IPS-18a (cell line): Measurements from ENCODE around the gene TCEAL5.
"Not testable (repeated sequence)": the region's sequence is repeated elsewhere in the genome, so short reads cannot be mapped to it uniquely, and the experiment has no call there.

Experiments used
- H3K27ac ChIP-seq: one replicate; pipeline ENCODE4 v1.5.1; 2013; ENCODE audit warnings: low read length
- H3K27me3 ChIP-seq: one replicate; pipeline ENCODE4 v1.6.1; 2013; ENCODE audit warnings: mild to moderate bottlenecking, low read length; ENCODE audit not compliant: control insufficient read depth, insufficient read depth
- H3K36me3 ChIP-seq: one replicate; pipeline ENCODE4 v1.6.1; 2013; ENCODE audit warnings: low read depth, low read length; ENCODE audit not compliant: control insufficient read depth
- H3K4me1 ChIP-seq: one replicate; pipeline ENCODE4 v1.6.1; 2013; ENCODE audit warnings: low read depth, low read length; ENCODE audit not compliant: control insufficient read depth
- H3K4me3 ChIP-seq: one replicate; pipeline ENCODE4 v1.5.1; 2013; ENCODE audit warnings: low read length
- H3K9ac ChIP-seq: one replicate; pipeline ENCODE4 v1.6.1; 2013; ENCODE audit warnings: mild to moderate bottlenecking, low read length, moderate library complexity
- H3K9me3 ChIP-seq: one replicate; pipeline ENCODE4 v1.6.1; 2013; ENCODE audit warnings: low read depth, low read length; ENCODE audit not compliant: control insufficient read depth

Gene TCEAL5

GRCh38 chrX:103225918-103226317 is 50.6 kb downstream of the TCEAL5 start:
- not testable (repeated sequence) for H3K4me1 ChIP-seq, H3K4me3 ChIP-seq, H3K36me3 ChIP-seq, H3K9ac ChIP-seq, H3K27me3 ChIP-seq, H3K9me3 ChIP-seq, H3K27ac ChIP-seq
